Testis (tissue), 2 donors: ENCODE data around the gene RPS6KA5.

ENCODE experiments used
- CTCF ChIP-seq, 3 experiments: fragments of 450-650 bp in 2 of 3; fragments of 200-600 bp in 1 of 3; sonication (generic) in 1 of 3; IDR thresholded peaks; one replicate each; pipeline ENCODE4 v1.5.1; 2016 to 2019; ENCODE audit warnings: antibody characterized with exemption in 3 of 3, mild to moderate bottlenecking in 2 of 3, moderate library complexity in 1 of 3
- POLR2A ChIP-seq: fragments of 450-650 bp; IDR thresholded peaks from one replicate; pipeline ENCODE4 v1.6.1; 2017; ENCODE audit warnings: antibody characterized with exemption, mild to moderate bottlenecking, moderate library complexity

- no peak for TF ChIP-seq CTCF (IDR thresholded peaks at IDR 0.05)
- TF ChIP-seq POLR2A: no peak
These were observed 2.2 kb upstream of the RPS6KA5 start for GRCh38 chr14:91062600-91062999.
